NCI-H2227 (cell line): Measurements from ENCODE around the gene CST9.

Experiments
- DNase-seq: peaks from one replicate; lab custom pipeline; 2025; ENCODE audit not compliant: unreplicated experiment; lab: John Stamatoyannopoulos, UW

Gene CST9

GRCh38 chr20:23554401-23554800, 51.3 kb downstream of the CST9 start:
- DNase-seq: no peak
